ENCODE measurements around the gene SCN3A. TPM values are rescaled to one million over a fixed set of nuclear protein-coding genes. Genes with fewer than 3 reads are reported as not detected.

Gene SCN3A
- total and polyA plus RNA-seq, 2 of the 4 experiments (the other 2 are of a cell fraction), result 0.26 to 0.90 TPM

GRCh38 chr2:165110394-165110793, 93.5 kb downstream of the SCN3A start:
- no peak for DNase-seq
- no CpG with 5 or more reads among the region's 1 CpG for WGBS, 2 experiments (ENCODE audit: extremely low coverage in 2 of 2, insufficient read length in 1 of 2)
- no peak overlapping the region for H3K18ac ChIP-seq (ENCODE audit: low read depth, low read length)
- H3K23ac ChIP-seq (ENCODE audit: low read depth, low read length), result no peak overlapping the region
- H4K5ac ChIP-seq (ENCODE audit: low read depth, low read length), result no peak overlapping the region
- no peak overlapping the region for H2AK9ac ChIP-seq (replicated peaks; ENCODE audit: low read depth, low read length, poor library complexity)
- H2BK15ac ChIP-seq (ENCODE audit: low read depth, low read length), result no peak overlapping the region
- no peak overlapping the region for H2AFZ ChIP-seq (replicated peaks; ENCODE audit: low read length, poor library complexity)
- ATAC-seq (ENCODE audit: low read depth), result no peak
- ChIA-PET CTCF (no interaction called here), POLR2A (ENCODE audit: unreplicated experiment) (no interaction called here)
- no peaks in the 10 kb centered on the region for H3K4me1 ChIP-seq (ENCODE audit: control insufficient read depth, insufficient read depth, low read length)
- BruUV-seq (replicated peaks), result no TSS peak
- in situ Hi-C loops (cut with MboI; ENCODE audit: low sequenced_read_pairs) (no loop called here), intact Hi-C loops (cut with micrococcal nuclease) (no loop called here), dilution Hi-C loops (cut with HindIII; ENCODE audit: low sequenced_read_pairs, unreplicated experiment) (no loop called here)
- H4K20me1 ChIP-seq (ENCODE audit: insufficient read depth, low read length), result no peaks in the 10 kb centered on the region
- no peak overlapping the region for H3K4me3 ChIP-seq (ENCODE audit: insufficient read depth, low read depth, low read length)
- H2BK20ac ChIP-seq (ENCODE audit: low read depth, low read length), result no peak overlapping the region
- H3K14ac ChIP-seq (replicated peaks; ENCODE audit: low read depth, low read length), result no peak overlapping the region
- no peaks in the 10 kb centered on the region for H3K79me1 ChIP-seq (ENCODE audit: low read depth in 1 of 2, low read length in 2 of 2)
- no peak overlapping the region for H2AK5ac ChIP-seq (ENCODE audit: low read depth, low read length)
- H4K91ac ChIP-seq (ENCODE audit: insufficient read depth, low read depth, low read length), result no peak overlapping the region
- no peaks in the 10 kb centered on the region for H3K9me3 ChIP-seq (ENCODE audit: control insufficient read depth, insufficient read depth, low read length)
- no peaks in the 10 kb centered on the region for H3K9me1 ChIP-seq (ENCODE audit: insufficient read depth, low read length)
- H4K8ac ChIP-seq (ENCODE audit: low read depth in 2 of 2, low read length in 2 of 2), result no peak overlapping the region
- TF ChIP-seq MAZ (IDR thresholded peaks at IDR 0.05; ENCODE audit: borderline replicate concordance, low read depth, low read length), result no peak
- TF ChIP-seq ELK1 (IDR thresholded peaks at IDR 0.05; ENCODE audit: borderline replicate concordance, low read depth, low read length), result no peak
- TF ChIP-seq USF2 (IDR thresholded peaks at IDR 0.05; ENCODE audit: low read depth, low read length), result no peak
- TF ChIP-seq, protein P1, sequence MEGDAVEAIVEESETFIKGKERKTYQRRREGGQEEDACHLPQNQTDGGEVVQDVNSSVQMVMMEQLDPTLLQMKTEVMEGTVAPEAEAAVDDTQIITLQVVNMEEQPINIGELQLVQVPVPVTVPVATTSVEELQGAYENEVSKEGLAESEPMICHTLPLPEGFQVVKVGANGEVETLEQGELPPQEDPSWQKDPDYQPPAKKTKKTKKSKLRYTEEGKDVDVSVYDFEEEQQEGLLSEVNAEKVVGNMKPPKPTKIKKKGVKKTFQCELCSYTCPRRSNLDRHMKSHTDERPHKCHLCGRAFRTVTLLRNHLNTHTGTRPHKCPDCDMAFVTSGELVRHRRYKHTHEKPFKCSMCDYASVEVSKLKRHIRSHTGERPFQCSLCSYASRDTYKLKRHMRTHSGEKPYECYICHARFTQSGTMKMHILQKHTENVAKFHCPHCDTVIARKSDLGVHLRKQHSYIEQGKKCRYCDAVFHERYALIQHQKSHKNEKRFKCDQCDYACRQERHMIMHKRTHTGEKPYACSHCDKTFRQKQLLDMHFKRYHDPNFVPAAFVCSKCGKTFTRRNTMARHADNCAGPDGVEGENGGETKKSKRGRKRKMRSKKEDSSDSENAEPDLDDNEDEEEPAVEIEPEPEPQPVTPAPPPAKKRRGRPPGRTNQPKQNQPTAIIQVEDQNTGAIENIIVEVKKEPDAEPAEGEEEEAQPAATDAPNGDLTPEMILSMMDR (conservative IDR thresholded peaks at IDR 0.05; ENCODE audit: low read depth, low read length), result no peak
- no peak for TF ChIP-seq FOS (IDR thresholded peaks at IDR 0.05; ENCODE audit: low read depth, low read length)
- H2BK5ac ChIP-seq (ENCODE audit: low read depth, low read length, poor library complexity, severe bottlenecking), result no peak overlapping the region
- H3K56ac ChIP-seq (ENCODE audit: extremely low read depth, insufficient read depth, low read length), result no peak overlapping the region
- H3K27me3 ChIP-seq (ENCODE audit: control insufficient read depth, insufficient read depth, low read length), result no peaks in the 10 kb centered on the region
- H3K4me2 ChIP-seq (ENCODE audit: low read depth, low read length), result no peak overlapping the region
- no peak overlapping the region for H3K9ac ChIP-seq (ENCODE audit: low read depth, low read length)
- H3K27ac ChIP-seq (ENCODE audit: insufficient read depth, low read length), result no peak overlapping the region
- no peak overlapping the region for H3K4ac ChIP-seq (ENCODE audit: low read depth, low read length)
- H2BK120ac ChIP-seq (ENCODE audit: low read depth, low read length), result no peak overlapping the region
- H3K36me3 ChIP-seq (ENCODE audit: control insufficient read depth, insufficient read depth, low read length), result no peaks in the 10 kb centered on the region

All from IMR-90 (cell line).